ENCODE results near the gene PDXDC1. TPM values are rescaled to one million over a fixed set of nuclear protein-coding genes. Genes with fewer than 3 reads are reported as not detected.
"Not testable (repeated sequence)": the region's sequence is repeated elsewhere in the genome, so short reads cannot be mapped to it uniquely, and the experiment has no call there.

The PDXDC1 gene
- total RNA-seq, 1 donor from 2014 or later, result 123 TPM

DNA sequence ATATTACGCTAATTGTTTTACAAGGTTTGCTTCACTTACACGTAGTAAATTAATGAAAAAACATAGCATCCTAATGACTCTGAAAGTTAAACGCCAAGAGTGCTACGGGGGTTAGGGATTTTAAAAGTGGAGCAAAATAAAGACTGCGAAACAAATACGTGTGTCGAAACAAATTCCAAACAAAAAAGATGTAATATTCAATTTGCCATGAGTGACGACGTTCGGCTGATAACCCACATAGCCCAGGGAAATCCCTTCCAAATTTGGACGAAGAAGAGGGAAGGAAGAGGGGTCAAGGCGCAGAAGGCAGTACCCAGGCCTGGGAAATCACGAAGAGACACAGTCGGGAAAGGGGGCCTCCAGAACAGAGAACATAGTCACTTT lies 118.7 kb downstream of the PDXDC1 start:
- H3K9me3 ChIP-seq (ENCODE audit: insufficient read depth, low read depth, low read length); H4K20me1 ChIP-seq (ENCODE audit: insufficient read depth, low read length); H3K4me1 ChIP-seq (ENCODE audit: insufficient read depth, low read length); H3K36me3 ChIP-seq (ENCODE audit: insufficient read depth, low read length); H3K9me3 Mint-ChIP-seq (ENCODE audit: unreplicated experiment); H3K4me1 Mint-ChIP-seq (ENCODE audit: low read depth, unreplicated experiment); H3K27me3 Mint-ChIP-seq (ENCODE audit: low read depth, unreplicated experiment); FAIRE-seq; DNase-seq (ENCODE audit: low read depth); H3K27me3 ChIP-seq (ENCODE audit: insufficient read depth, low read length); H3K36me3 Mint-ChIP-seq (ENCODE audit: low read depth, unreplicated experiment): not testable (repeated sequence)
- H3K4me3 Mint-ChIP-seq (ENCODE audit: unreplicated experiment), result peak overlapping the region; percentile 97
- peak overlapping the region; percentile 98 for H3K4me2 ChIP-seq (ENCODE audit: low read length)
- H3K27ac Mint-ChIP-seq (ENCODE audit: unreplicated experiment), result peak overlapping the region; percentile 98
- H3K27ac ChIP-seq (ENCODE audit: low read depth, low read length), result peak overlapping the region; percentile 79
- peak overlapping the region; percentile 86 for H3K9ac ChIP-seq (ENCODE audit: low read length)
- H3K4me3 ChIP-seq (ENCODE audit: insufficient read depth, low read depth, low read length), result peak overlapping the region; percentile 74
- peaks cover 22% of the 10 kb centered on the region for H3K79me2 ChIP-seq (ENCODE audit: insufficient read depth, low read length)
- peak overlapping the region; percentile 72 for H2AFZ ChIP-seq (ENCODE audit: low read depth, low read length)

DNA sequence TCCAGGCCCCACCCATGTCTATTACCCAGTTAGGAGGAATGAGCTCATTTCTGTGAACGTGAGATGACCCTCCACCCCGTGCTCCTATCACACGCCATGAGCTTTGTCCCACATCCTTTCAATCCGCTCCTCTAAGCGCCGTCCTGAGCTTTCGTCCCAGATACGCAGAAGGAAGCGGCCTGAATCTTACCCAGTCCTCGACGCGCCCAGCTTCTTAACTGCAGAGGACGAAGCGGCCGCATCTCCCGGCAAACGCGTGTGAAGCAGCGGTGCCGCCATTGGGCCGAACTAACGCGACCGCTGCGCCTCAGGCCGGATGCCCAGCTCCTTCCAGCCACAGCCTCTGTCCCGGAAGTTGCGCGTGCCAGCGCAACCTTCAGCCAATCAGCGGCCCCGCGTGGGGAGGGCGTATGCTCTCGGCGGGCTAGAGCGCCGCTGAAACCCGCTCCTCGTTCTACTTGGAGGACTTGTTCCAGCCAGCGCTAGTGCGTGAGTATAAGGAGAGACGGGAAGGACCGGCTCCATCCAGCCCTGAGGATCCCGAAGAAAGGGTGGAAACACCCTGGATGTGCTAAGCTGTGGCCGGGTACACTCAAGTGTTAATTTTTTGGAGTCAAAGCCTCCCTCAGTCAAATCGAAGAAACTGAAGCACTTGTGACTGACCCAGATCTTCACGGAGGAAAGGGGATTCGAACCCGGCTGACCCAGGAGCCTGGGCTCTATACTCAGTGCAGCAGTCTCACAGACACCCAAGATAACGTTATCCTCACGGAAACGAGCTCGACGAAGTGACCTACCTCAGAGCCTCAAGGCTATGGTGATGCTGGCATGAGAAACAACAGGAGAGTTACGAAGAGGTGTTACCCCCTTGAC lies 119.4 kb downstream of the PDXDC1 start, which contains the start of gene RRN3:
Gene RRN3 (minus strand): TSS at position 318 of the 873 bp plus-strand sequence. CDS start 39 bp downstream, at position 279.
- not testable (repeated sequence) for H3K36me3 ChIP-seq (ENCODE audit: insufficient read depth, low read length); H3K9me3 Mint-ChIP-seq (ENCODE audit: unreplicated experiment); H4K20me1 ChIP-seq (ENCODE audit: insufficient read depth, low read length); H3K4me1 ChIP-seq (ENCODE audit: insufficient read depth, low read length); H3K9me3 ChIP-seq (ENCODE audit: insufficient read depth, low read depth, low read length); H3K27me3 ChIP-seq (ENCODE audit: insufficient read depth, low read length); H3K4me1 Mint-ChIP-seq (ENCODE audit: low read depth, unreplicated experiment); FAIRE-seq; H3K27me3 Mint-ChIP-seq (ENCODE audit: low read depth, unreplicated experiment); H3K36me3 Mint-ChIP-seq (ENCODE audit: low read depth, unreplicated experiment)
- H3K4me3 ChIP-seq (ENCODE audit: insufficient read depth, low read depth, low read length), result peak within 1 kb of the TSS; percentile 74
- H3K79me2 ChIP-seq (ENCODE audit: insufficient read depth, low read length), result peaks cover 22% of the 10 kb centered on the region
- DNase-seq (ENCODE audit: low read depth), result peak; percentile 83
- Mint-ChIP-seq H3K27ac (ENCODE audit: unreplicated experiment) (peak within 1 kb of the TSS; percentile 98), H3K4me3 (ENCODE audit: unreplicated experiment) (peak within 1 kb of the TSS; percentile 97)
- H3K9ac ChIP-seq (ENCODE audit: low read length), result peak within 1 kb of the TSS; percentile 86
- H3K4me2 ChIP-seq (ENCODE audit: low read length), result peak within 1 kb of the TSS; percentile 98
- H2AFZ ChIP-seq (ENCODE audit: low read depth, low read length), result peak within 1 kb of the TSS; percentile 72
- H3K27ac ChIP-seq (ENCODE audit: low read depth, low read length), result peak within 1 kb of the TSS; percentile 79

DNA sequence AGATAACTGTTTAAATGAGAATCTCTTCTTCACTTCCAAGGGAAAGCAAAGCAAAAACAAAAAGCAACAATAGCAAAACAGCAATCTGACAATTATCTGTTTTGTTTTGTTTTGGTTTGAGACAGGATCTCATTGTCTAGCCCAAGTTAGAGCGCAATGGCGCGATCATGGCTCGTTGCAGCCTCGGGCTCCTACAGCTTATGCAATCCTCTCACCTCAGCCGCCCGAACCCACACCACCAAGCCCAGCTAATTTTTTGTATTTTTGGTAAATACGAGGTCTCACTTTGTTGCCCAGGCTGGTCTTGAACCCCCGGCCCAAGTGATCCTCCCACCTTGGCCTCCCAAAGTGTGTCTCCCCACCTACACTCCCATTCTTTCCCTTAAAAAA lies 121.8 kb downstream of the PDXDC1 start:
- FAIRE-seq; H3K9me3 ChIP-seq (ENCODE audit: insufficient read depth, low read depth, low read length): not testable (repeated sequence)

DNA sequence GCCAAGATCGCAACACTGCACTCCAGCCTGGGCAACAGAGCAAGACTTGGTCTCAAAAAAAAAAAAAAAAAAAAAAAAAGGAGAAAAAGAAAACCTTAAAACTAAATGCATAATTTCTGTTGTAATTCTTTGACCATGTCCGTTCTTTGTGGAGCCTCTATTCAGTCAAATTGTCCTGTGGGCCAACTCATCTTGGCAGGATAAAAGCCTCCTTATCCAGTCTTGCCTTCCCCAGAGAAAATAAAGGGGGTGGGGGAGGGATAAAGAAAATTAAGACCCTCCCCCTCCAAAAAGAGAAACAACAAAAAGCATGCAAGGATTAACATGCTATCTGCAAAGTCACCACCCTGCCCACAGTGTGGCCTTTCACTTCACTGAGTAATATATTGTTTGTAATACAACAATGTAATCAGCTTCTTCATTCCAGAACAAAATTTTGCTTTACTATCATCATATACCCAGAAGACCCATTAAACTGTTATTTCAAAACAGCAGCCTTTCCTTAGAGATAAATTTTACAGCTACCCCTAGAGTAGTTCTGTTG lies 124.6 kb downstream of the PDXDC1 start:
- H3K4me1 Mint-ChIP-seq (ENCODE audit: low read depth, unreplicated experiment); H3K36me3 ChIP-seq (ENCODE audit: insufficient read depth, low read length); H3K4me3 Mint-ChIP-seq (ENCODE audit: unreplicated experiment); H3K9me3 ChIP-seq (ENCODE audit: insufficient read depth, low read depth, low read length); FAIRE-seq; H3K27ac ChIP-seq (ENCODE audit: low read depth, low read length); H3K27ac Mint-ChIP-seq (ENCODE audit: unreplicated experiment); H3K9ac ChIP-seq (ENCODE audit: low read length); H3K36me3 Mint-ChIP-seq (ENCODE audit: low read depth, unreplicated experiment); H3K27me3 Mint-ChIP-seq (ENCODE audit: low read depth, unreplicated experiment); H3K4me1 ChIP-seq (ENCODE audit: insufficient read depth, low read length); H3K79me2 ChIP-seq (ENCODE audit: insufficient read depth, low read length); DNase-seq (ENCODE audit: low read depth); H3K4me2 ChIP-seq (ENCODE audit: low read length); H3K4me3 ChIP-seq (ENCODE audit: insufficient read depth, low read depth, low read length); H4K20me1 ChIP-seq (ENCODE audit: insufficient read depth, low read length); H3K27me3 ChIP-seq (ENCODE audit: insufficient read depth, low read length); H2AFZ ChIP-seq (ENCODE audit: low read depth, low read length); H3K9me3 Mint-ChIP-seq (ENCODE audit: unreplicated experiment): not testable (repeated sequence)

More for the DNA sequence above, 121.8 kb downstream of the PDXDC1 start:
- H3K27me3 ChIP-seq (ENCODE audit: insufficient read depth, low read length); H3K27ac Mint-ChIP-seq (ENCODE audit: unreplicated experiment); DNase-seq (ENCODE audit: low read depth); H3K4me3 ChIP-seq (ENCODE audit: insufficient read depth, low read depth, low read length); H3K27me3 Mint-ChIP-seq (ENCODE audit: low read depth, unreplicated experiment); H3K4me2 ChIP-seq (ENCODE audit: low read length); H3K4me1 ChIP-seq (ENCODE audit: insufficient read depth, low read length); H4K20me1 ChIP-seq (ENCODE audit: insufficient read depth, low read length); H3K27ac ChIP-seq (ENCODE audit: low read depth, low read length); H3K36me3 Mint-ChIP-seq (ENCODE audit: low read depth, unreplicated experiment); H2AFZ ChIP-seq (ENCODE audit: low read depth, low read length); H3K9me3 Mint-ChIP-seq (ENCODE audit: unreplicated experiment); H3K9ac ChIP-seq (ENCODE audit: low read length); H3K36me3 ChIP-seq (ENCODE audit: insufficient read depth, low read length); H3K4me1 Mint-ChIP-seq (ENCODE audit: low read depth, unreplicated experiment); H3K4me3 Mint-ChIP-seq (ENCODE audit: unreplicated experiment): not testable (repeated sequence)
- peaks cover 22% of the 10 kb centered on the region for H3K79me2 ChIP-seq (ENCODE audit: insufficient read depth, low read length)

DNA sequence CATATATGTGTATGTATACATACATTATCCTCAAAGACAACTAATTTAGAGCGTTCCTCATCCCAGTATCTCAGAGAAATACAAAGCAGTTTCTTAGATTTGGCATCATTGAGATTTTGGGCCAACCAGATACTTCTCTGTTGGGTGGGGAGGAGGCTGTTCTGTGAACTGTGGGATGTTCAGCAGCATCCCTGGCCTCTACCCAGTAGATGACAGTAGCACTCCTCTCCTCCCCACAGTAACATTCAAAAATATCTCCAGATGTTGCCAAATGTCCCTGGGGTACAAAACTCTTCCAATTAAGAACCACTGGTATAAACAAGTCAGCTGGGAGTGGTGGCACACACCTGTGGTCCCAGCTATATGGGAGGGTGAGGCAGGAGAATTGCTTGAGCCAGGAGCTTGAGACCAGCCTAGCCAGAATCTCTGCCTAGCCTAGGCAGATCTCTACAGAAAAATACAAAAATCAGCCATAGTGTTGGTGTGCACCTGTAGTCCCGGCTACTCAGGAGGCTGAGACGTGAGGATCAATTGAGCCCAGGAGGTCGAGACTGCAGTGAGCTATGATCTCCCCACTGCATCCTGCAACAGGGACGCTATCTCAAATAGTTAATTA lies 125.7 kb downstream of the PDXDC1 start:
- H3K9me3 Mint-ChIP-seq (ENCODE audit: unreplicated experiment); H3K27ac Mint-ChIP-seq (ENCODE audit: unreplicated experiment); H4K20me1 ChIP-seq (ENCODE audit: insufficient read depth, low read length); H3K36me3 ChIP-seq (ENCODE audit: insufficient read depth, low read length); H3K4me1 ChIP-seq (ENCODE audit: insufficient read depth, low read length); DNase-seq (ENCODE audit: low read depth); H3K4me1 Mint-ChIP-seq (ENCODE audit: low read depth, unreplicated experiment); H3K79me2 ChIP-seq (ENCODE audit: insufficient read depth, low read length); H2AFZ ChIP-seq (ENCODE audit: low read depth, low read length); H3K9ac ChIP-seq (ENCODE audit: low read length); H3K27me3 ChIP-seq (ENCODE audit: insufficient read depth, low read length); H3K4me3 Mint-ChIP-seq (ENCODE audit: unreplicated experiment); H3K4me3 ChIP-seq (ENCODE audit: insufficient read depth, low read depth, low read length); H3K27ac ChIP-seq (ENCODE audit: low read depth, low read length); FAIRE-seq; H3K9me3 ChIP-seq (ENCODE audit: insufficient read depth, low read depth, low read length); H3K4me2 ChIP-seq (ENCODE audit: low read length); H3K27me3 Mint-ChIP-seq (ENCODE audit: low read depth, unreplicated experiment); H3K36me3 Mint-ChIP-seq (ENCODE audit: low read depth, unreplicated experiment): not testable (repeated sequence)

Measured in astrocyte (in vitro differentiated cells and primary cell).